SK-N-SH (cell line): ENCODE data around the gene TCTN2.

Experiments
- CHD2 ChIP-seq: fragments of 150-350 bp; IDR thresholded peaks from 2 replicates; pipeline ENCODE4 v1.6.1; 2018; ENCODE audit warnings: low read length; ENCODE audit not compliant: partially characterized antibody
- CTCF ChIP-seq: fragments of 200-600 bp; sonication (generic); IDR thresholded peaks from 2 replicates; pipeline ENCODE4 v1.6.1; 2017; ENCODE audit warnings: antibody characterized with exemption, mild to moderate bottlenecking, moderate library complexity
- EZH2phosphoT487 ChIP-seq: fragments of 200-600 bp; sonication (generic); IDR thresholded peaks from 2 replicates; pipeline ENCODE4 v1.6.1; 2017; ENCODE audit warnings: low read depth, mixed run types, mild to moderate bottlenecking, antibody characterized with exemption, moderate library complexity, borderline replicate concordance
- FOXM1 ChIP-seq: IDR thresholded peaks from 2 replicates; pipeline ENCODE4 v1.4.0; 2012; ENCODE audit warnings: low read depth, mild to moderate bottlenecking
- GABPA ChIP-seq: IDR thresholded peaks from 2 replicates; pipeline ENCODE4 v1.4.0; 2012; ENCODE audit warnings: low read depth, mild to moderate bottlenecking
- JUND ChIP-seq: IDR thresholded peaks from 2 replicates; pipeline ENCODE4 v1.4.0; 2012
- MAX ChIP-seq: IDR thresholded peaks from 2 replicates; pipeline ENCODE4 v1.4.0; 2012; ENCODE audit warnings: low read depth
- MEF2A ChIP-seq: IDR thresholded peaks from 2 replicates; pipeline ENCODE4 v1.4.0; 2012; ENCODE audit warnings: low read depth, borderline replicate concordance
- NRF1 ChIP-seq: IDR thresholded peaks from 2 replicates; pipeline ENCODE4 v1.6.1; 2012; ENCODE audit warnings: low read depth, mild to moderate bottlenecking, low read length
- POLR2AphosphoS5 ChIP-seq: IDR thresholded peaks from 2 replicates; pipeline ENCODE4 v1.6.1; 2012; ENCODE audit warnings: low read depth, low read length
- TAF1 ChIP-seq: IDR thresholded peaks from 2 replicates; pipeline ENCODE4 v1.6.1; 2012; ENCODE audit warnings: low read depth, mild to moderate bottlenecking, low read length, moderate library complexity, borderline replicate concordance
- USF1 ChIP-seq: IDR thresholded peaks from 2 replicates; pipeline ENCODE4 v1.4.0; 2012; ENCODE audit warnings: low read depth, borderline replicate concordance
- ZBTB33 ChIP-seq: IDR thresholded peaks from 2 replicates; pipeline ENCODE4 v1.4.0; 2012; ENCODE audit warnings: low read depth, borderline replicate concordance
- TF ChIP-seq, protein P1 (sequence below): fragments of 150-350 bp; IDR thresholded peaks from 2 replicates; pipeline ENCODE4 v1.6.1; 2017; ENCODE audit warnings: antibody characterized with exemption, low read length, low read depth, borderline replicate concordance

GRCh38 chr12:123732251-123732650 is 61.3 kb downstream of the TCTN2 start:
- no peak for TF ChIP-seq ZBTB33
- no peak for TF ChIP-seq POLR2AphosphoS5
- no peak for TF ChIP-seq CHD2
- TF ChIP-seq CTCF, result no peak
- TF ChIP-seq GABPA, result no peak
- no peak for TF ChIP-seq TAF1
- no peak for TF ChIP-seq MAX
- no peak for TF ChIP-seq EZH2phosphoT487
- TF ChIP-seq, protein P1, sequence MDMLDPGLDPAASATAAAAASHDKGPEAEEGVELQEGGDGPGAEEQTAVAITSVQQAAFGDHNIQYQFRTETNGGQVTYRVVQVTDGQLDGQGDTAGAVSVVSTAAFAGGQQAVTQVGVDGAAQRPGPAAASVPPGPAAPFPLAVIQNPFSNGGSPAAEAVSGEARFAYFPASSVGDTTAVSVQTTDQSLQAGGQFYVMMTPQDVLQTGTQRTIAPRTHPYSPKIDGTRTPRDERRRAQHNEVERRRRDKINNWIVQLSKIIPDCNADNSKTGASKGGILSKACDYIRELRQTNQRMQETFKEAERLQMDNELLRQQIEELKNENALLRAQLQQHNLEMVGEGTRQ, result no peak
- no peak for TF ChIP-seq FOXM1
- TF ChIP-seq USF1, result no peak
- TF ChIP-seq NRF1, result no peak
- TF ChIP-seq JUND, result no peak
- no peak for TF ChIP-seq MEF2A
